ENCODE results near the gene LAMC1. TPM values are rescaled to one million over a fixed set of nuclear protein-coding genes. Genes with fewer than 3 reads are reported as not detected.

The LAMC1 gene
- polyA plus RNA-seq, 3 donors = 286 to 314 (median 310) TPM

- no peak for DNase-seq (ENCODE audit: extremely low read depth in 1 of 11, low read depth in 9 of 11, low spot score in 4 of 11)
These were observed 69.1 kb downstream of the LAMC1 start for GRCh38 chr1:183092350-183092749.

- no peak for DNase-seq (ENCODE audit: extremely low read depth in 1 of 11, low read depth in 9 of 11, low spot score in 4 of 11)
These were observed 69.9 kb downstream of the LAMC1 start for GRCh38 chr1:183093066-183093668.

GRCh38 chr1:183093786-183094298, 70.6 kb downstream of the LAMC1 start:
- DNase-seq (ENCODE audit: extremely low read depth in 1 of 11, low read depth in 9 of 11, low spot score in 4 of 11) = no peak

- no peak for DNase-seq (ENCODE audit: extremely low read depth in 1 of 11, low read depth in 9 of 11, low spot score in 4 of 11)
These were observed 71.1 kb downstream of the LAMC1 start for GRCh38 chr1:183094351-183094750.

GRCh38 chr1:183096351-183096750, 73.1 kb downstream of the LAMC1 start:
- DNase-seq (ENCODE audit: extremely low read depth in 1 of 11, low read depth in 9 of 11, low spot score in 4 of 11) = no peak

- peak in 8 of 11 donors; percentile 31 to 55 (median 44) for DNase-seq (ENCODE audit: extremely low read depth in 1 of 11, low read depth in 9 of 11, low spot score in 4 of 11)
These were observed 73.7 kb downstream of the LAMC1 start for GRCh38 chr1:183096894-183097293.

- peak in 1 of 11 donors; percentile 21 for DNase-seq (ENCODE audit: extremely low read depth in 1 of 11, low read depth in 9 of 11, low spot score in 4 of 11)
These were observed 74.3 kb downstream of the LAMC1 start for GRCh38 chr1:183097438-183098051.

GRCh38 chr1:183098317-183098716, 75.1 kb downstream of the LAMC1 start:
- no peak for DNase-seq (ENCODE audit: extremely low read depth in 1 of 11, low read depth in 9 of 11, low spot score in 4 of 11)

GRCh38 chr1:183100361-183100974, 77.2 kb downstream of the LAMC1 start:
- DNase-seq (ENCODE audit: extremely low read depth in 1 of 11, low read depth in 9 of 11, low spot score in 4 of 11) = no peak

- DNase-seq (ENCODE audit: extremely low read depth in 1 of 11, low read depth in 9 of 11, low spot score in 4 of 11) = no peak
These were observed 77.9 kb downstream of the LAMC1 start for GRCh38 chr1:183101081-183101480.

- no peak for DNase-seq (ENCODE audit: extremely low read depth in 1 of 11, low read depth in 9 of 11, low spot score in 4 of 11)
These were observed 78.6 kb downstream of the LAMC1 start for GRCh38 chr1:183101841-183102276.

- DNase-seq (ENCODE audit: extremely low read depth in 1 of 11, low read depth in 9 of 11, low spot score in 4 of 11) = peak in 3 of 11 donors; percentile 19 to 42 (median 28)
These were observed 79.9 kb downstream of the LAMC1 start for GRCh38 chr1:183103147-183103546.

- DNase-seq (ENCODE audit: extremely low read depth in 1 of 11, low read depth in 9 of 11, low spot score in 4 of 11) = no peak
These were observed 80.4 kb downstream of the LAMC1 start for GRCh38 chr1:183103577-183103976.

GRCh38 chr1:183105449-183105848, 82.2 kb downstream of the LAMC1 start:
- DNase-seq (ENCODE audit: extremely low read depth in 1 of 11, low read depth in 9 of 11, low spot score in 4 of 11) = no peak

GRCh38 chr1:183106166-183106565, 82.9 kb downstream of the LAMC1 start:
- no peak for DNase-seq (ENCODE audit: extremely low read depth in 1 of 11, low read depth in 9 of 11, low spot score in 4 of 11)

- DNase-seq (ENCODE audit: extremely low read depth in 1 of 11, low read depth in 9 of 11, low spot score in 4 of 11) = no peak
These were observed 83.5 kb downstream of the LAMC1 start for GRCh38 chr1:183106746-183107145.

GRCh38 chr1:183110326-183110880, 87.2 kb downstream of the LAMC1 start:
- no peak for DNase-seq (ENCODE audit: extremely low read depth in 1 of 11, low read depth in 9 of 11, low spot score in 4 of 11)

- DNase-seq (ENCODE audit: extremely low read depth in 1 of 11, low read depth in 9 of 11, low spot score in 4 of 11) = no peak
These were observed 91.2 kb downstream of the LAMC1 start for GRCh38 chr1:183114441-183114840.

- no peak for DNase-seq (ENCODE audit: extremely low read depth in 1 of 11, low read depth in 9 of 11, low spot score in 4 of 11)
These were observed 93.2 kb downstream of the LAMC1 start for GRCh38 chr1:183116416-183116815.

- no peak for DNase-seq (ENCODE audit: extremely low read depth in 1 of 11, low read depth in 9 of 11, low spot score in 4 of 11)
These were observed 98.4 kb downstream of the LAMC1 start for GRCh38 chr1:183121609-183122008.
